Measurements from ENCODE around the gene NELFE.

- TF ChIP-seq CTCF (IDR thresholded peaks at IDR 0.05; ENCODE audit: low read length) (no peak), EZH2 (optimal IDR thresholded peaks at IDR 0.05; ENCODE audit: low read depth, low read length) (no peak), EZH2phosphoT487 (IDR thresholded peaks at IDR 0.05; ENCODE audit: low read length) (no peak)
Measured at GRCh38 chr6:31963921-31964320, 5.2 kb upstream of the NELFE start.

All from MM.1S (cell line).